ENCODE data around the gene KLHL7.
"Not testable (repeated sequence)": the region's sequence is repeated elsewhere in the genome, so short reads cannot be mapped to it uniquely, and the experiment has no call there.

Gene KLHL7

DNA sequence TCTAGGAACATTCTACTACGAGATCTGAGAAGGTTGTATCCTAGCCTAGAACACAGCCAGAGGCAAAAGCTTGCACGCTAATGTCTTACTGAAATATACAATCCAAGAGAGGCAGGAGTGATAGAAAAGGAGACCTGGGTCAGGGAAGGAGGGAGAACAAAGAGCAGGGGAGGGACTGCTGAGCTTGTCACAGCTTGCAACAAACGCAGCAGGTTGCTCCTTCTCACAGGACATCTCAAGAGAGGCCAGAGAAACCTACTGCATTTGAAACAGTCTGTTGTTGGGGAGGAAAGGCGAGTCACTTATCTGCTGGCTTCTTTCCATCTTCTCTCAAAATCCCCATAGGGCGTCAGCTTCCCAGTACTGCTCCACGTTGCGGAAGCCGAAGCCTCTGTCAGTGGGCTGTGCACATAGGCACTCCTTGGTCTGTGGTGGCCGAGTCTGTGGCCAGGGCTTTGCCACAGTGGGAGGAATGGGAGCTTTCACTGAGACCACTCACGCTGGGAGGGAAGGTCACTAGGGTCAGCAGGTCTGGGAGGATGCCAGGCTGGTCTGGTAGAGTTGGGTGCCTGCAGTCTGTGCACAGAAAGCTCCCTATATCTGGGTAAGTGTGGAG is 115.2 kb downstream of the KLHL7 start:
- no peak for DNase-seq

DNA sequence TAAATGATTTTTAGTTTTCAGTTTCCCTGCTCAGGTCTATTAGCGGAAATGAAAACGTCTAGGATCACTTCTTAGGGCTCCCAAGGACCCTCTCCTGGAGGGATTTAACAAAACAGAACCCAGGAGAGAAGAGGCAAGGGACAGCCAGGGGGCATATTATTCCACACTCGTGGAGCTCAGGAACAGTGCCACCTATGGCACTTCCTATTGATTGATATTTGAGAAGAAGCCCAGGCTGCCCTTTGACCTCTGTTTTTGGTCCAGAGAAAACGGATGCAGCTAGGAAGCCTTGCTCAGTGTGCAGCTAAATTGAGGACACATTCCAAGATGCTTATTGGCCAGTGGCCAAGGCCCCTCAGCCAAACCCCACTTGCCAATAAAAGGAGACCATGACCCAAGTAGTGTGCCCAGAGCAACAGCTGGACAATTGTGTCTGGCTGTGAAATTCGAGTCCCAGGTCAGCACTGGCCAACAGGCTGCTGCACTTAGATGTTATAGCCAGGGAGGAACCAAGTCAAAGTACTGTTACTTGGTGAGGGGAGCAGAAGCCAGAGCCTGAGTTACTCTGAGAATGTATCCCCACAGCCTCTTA is 117.0 kb downstream of the KLHL7 start:
- no peak for DNase-seq

DNA sequence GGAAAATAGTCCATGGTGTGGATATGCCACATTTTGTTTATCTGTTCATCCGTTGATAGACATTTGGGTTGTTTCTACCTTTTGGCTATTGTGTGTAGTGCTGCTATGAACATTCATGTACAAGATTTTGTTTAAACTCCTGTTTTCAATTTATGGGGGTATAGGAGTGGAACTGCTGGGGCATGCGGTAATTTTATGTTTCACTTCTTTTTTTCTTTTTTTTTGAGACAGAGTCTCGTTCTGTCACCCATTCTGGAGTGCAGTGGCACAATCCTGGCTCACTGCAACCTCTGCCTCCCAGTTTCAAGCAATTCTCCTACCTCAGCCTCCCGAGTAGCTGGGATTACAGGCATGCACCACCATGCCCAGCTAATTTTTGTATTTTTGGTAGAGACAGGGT is 118.8 kb downstream of the KLHL7 start:
- DNase-seq = not testable (repeated sequence)

DNA sequence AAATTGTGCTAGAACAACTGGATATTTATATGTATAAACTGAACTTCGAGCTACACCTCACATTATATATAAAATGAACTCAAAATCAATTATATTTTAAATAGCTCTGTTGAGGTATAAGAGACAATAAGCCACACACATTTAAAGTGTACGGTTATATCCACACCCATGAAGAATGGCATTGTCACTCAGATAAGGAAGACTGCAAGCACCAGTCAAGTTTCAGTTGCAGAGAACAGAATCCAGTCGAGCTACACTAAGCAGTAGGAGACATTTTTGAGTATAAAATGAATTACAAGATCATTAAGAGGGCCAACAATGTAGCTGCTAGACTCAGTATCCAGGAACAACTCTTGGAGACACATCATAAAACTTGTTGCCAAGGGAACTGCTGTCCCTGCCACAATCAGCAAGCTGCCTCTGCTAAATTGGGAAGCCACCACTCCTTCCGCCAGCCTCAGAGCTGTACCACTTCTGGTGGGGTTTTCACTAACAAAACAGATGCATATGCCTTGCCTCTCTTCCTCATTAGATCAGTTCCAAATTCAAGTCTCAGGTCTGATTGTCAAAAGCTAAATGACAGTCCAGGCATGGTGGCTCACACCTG is 121.4 kb downstream of the KLHL7 start:
- no peak for DNase-seq

All from T-helper 2 cell (primary cell).